HepG2 (cell line): ENCODE measurements around the gene FGGY. TPM values are rescaled to one million over a fixed set of nuclear protein-coding genes. Genes with fewer than 3 reads are reported as not detected.

ENCODE experiments used
- ATAC-seq: fragments of 200-7000 bp; cut with Tn5 transposase; 3 replicates; pipeline ENCODE4 v1.9.1; 2020; ENCODE audit warnings: mild to moderate bottlenecking, moderate library complexity
- BruUV-seq: library from RNA; stranded (reverse); fragments of 400-500 nt; replicated peaks from 2 replicates; lab custom pipeline; 2021; lab: Mats Ljungman, UMichigan
- CTCF ChIA-PET: fragments of 300-600 bp; formaldehyde crosslinking; extraction: SDS; loops from one replicate; lab custom pipeline; 2021; ENCODE audit warnings: low total read pairs, inconsistent platforms, low intra/inter-chr PET ratio; lab: Yijun Ruan, JAX
- POLR2A ChIA-PET: fragments of 350-600 bp; sonication (Branson Sonifier 250); formaldehyde crosslinking; loops from one replicate; lab custom pipeline; 2020; ENCODE audit warnings: antibody characterized with exemption, inconsistent platforms; lab: Yijun Ruan, JAX
- DNase-seq: peaks from one replicate; pipeline ENCODE4 v3.0.0-alpha.2; 2015; ENCODE audit warnings: low spot score
- FAIRE-seq: peaks from 3 replicates; lab custom pipeline; 2011; peaks lifted over from hg19 to GRCh38; lab: Jason Lieb, UNC
- H2AFZ ChIP-seq: one replicate; pipeline ENCODE4 v1.6.1; 2011; ENCODE audit warnings: low read length, inconsistent platforms
- H3K27ac ChIP-seq: fragments of 300-600 bp; 3 replicates; pipeline ENCODE4 v1.8.0; 2011; ENCODE audit warnings: mixed run types, mild to moderate bottlenecking, mixed read lengths, low read length, inconsistent platforms; ENCODE audit not compliant: insufficient read depth; ENCODE audit errors: extremely low read length
- H3K27me3 ChIP-seq, 2 experiments: fragments of 200-600 bp in 1 of 2; 2 replicates in 1 of 2; 3 replicates in 1 of 2; pipeline versions ENCODE4 v1.6.0 to v1.8.0; 2011; ENCODE audit warnings: low read length in 2 of 2, mild to moderate bottlenecking in 2 of 2, moderate library complexity in 2 of 2, inconsistent platforms in 1 of 2; ENCODE audit not compliant: insufficient read depth in 2 of 2, control insufficient read depth in 1 of 2
- H3K36me3 ChIP-seq, 2 experiments: fragments of 200-600 bp in 1 of 2; replicated peaks in 1 of 2; 2 replicates in 1 of 2; 3 replicates in 1 of 2; pipeline versions ENCODE4 v1.5.1 to v1.8.0; 2011; ENCODE audit warnings: low read length in 2 of 2, inconsistent platforms in 1 of 2; ENCODE audit not compliant: insufficient read depth in 2 of 2, control insufficient read depth in 1 of 2
- H3K4me1 ChIP-seq: 2 replicates; pipeline ENCODE4 v1.5.1; 2012; ENCODE audit warnings: low read length, inconsistent platforms; ENCODE audit not compliant: insufficient read depth
- H3K4me2 ChIP-seq: 2 replicates; pipeline ENCODE4 v1.6.0; 2011; ENCODE audit warnings: low read depth, low read length, inconsistent platforms
- H3K4me3 ChIP-seq, 3 experiments: fragments of 200-600 bp in 1 of 3; sonication (generic), shearing (Covaris generic) in 1 of 3; replicated peaks in 1 of 3; 2 replicates each; pipeline ENCODE4 v1.5.1; 2011 to 2016; ENCODE audit warnings: low read length in 3 of 3, inconsistent platforms in 2 of 3, low read depth in 2 of 3, mild to moderate bottlenecking in 2 of 3, control low read depth in 1 of 3, mixed read lengths in 1 of 3; ENCODE audit not compliant: insufficient read depth in 1 of 3
- H3K79me2 ChIP-seq: one replicate; pipeline ENCODE4 v1.6.1; 2011; ENCODE audit warnings: low read length, inconsistent platforms; ENCODE audit not compliant: insufficient read depth
- H3K9ac ChIP-seq: 2 replicates; pipeline ENCODE4 v1.6.0; 2011; ENCODE audit warnings: mild to moderate bottlenecking, low read depth, low read length, inconsistent platforms; ENCODE audit not compliant: insufficient read depth
- H3K9me3 ChIP-seq: 2 replicates; pipeline ENCODE4 v1.5.1; 2012; ENCODE audit warnings: mild to moderate bottlenecking, low read length
- H4K20me1 ChIP-seq: 2 replicates; pipeline ENCODE4 v1.6.0; 2011; ENCODE audit warnings: inconsistent platforms, mild to moderate bottlenecking, low read length, moderate library complexity; ENCODE audit not compliant: insufficient read depth
- AGO2 ChIP-seq: fragments of 200-400 bp; formaldehyde crosslinking; optimal IDR thresholded peaks from 2 replicates; pipeline ENCODE3; 2017; ENCODE audit warnings: mild to moderate bottlenecking, low read depth, low read length, moderate library complexity
- FOXM1 ChIP-seq: sonication (generic); formaldehyde crosslinking; IDR thresholded peaks from 2 replicates; pipeline ENCODE4 v1.5.0; 2020; ENCODE audit warnings: missing genetic modification reagents
- GABPB1 ChIP-seq: IDR thresholded peaks from 2 replicates; pipeline ENCODE4 v1.6.1; 2016; ENCODE audit warnings: mild to moderate bottlenecking, missing genetic modification reagents, moderate library complexity, missing compliant biosample characterization
- GLI4 ChIP-seq: sonication (generic); formaldehyde crosslinking; IDR thresholded peaks from 2 replicates; pipeline ENCODE4 v1.5.1; 2020; ENCODE audit warnings: missing genetic modification reagents, mild to moderate bottlenecking, moderate library complexity, borderline replicate concordance
- MLLT10 ChIP-seq: sonication (generic); formaldehyde crosslinking; IDR thresholded peaks from 2 replicates; pipeline ENCODE4 v1.4.0; 2020; ENCODE audit warnings: missing genetic modification reagents
- PHB2 ChIP-seq: fragments of 450-650 bp; IDR thresholded peaks from 2 replicates; pipeline ENCODE4 v1.6.1; 2018; ENCODE audit not compliant: partially characterized antibody
- PHF5A ChIP-seq: IDR thresholded peaks from one replicate; pipeline ENCODE4 v1.6.1; 2018; ENCODE audit warnings: low read depth, missing genetic modification reagents; ENCODE audit not compliant: unreplicated experiment
- PLRG1 ChIP-seq: fragments of 450-650 bp; conservative IDR thresholded peaks from 2 replicates; pipeline ENCODE4 v1.6.1; 2016
- RFXANK ChIP-seq: IDR thresholded peaks from 2 replicates; pipeline ENCODE4 v1.6.1; 2016
- RFXAP ChIP-seq: sonication (generic); formaldehyde crosslinking; IDR thresholded peaks from 2 replicates; pipeline ENCODE4 v1.4.0; 2020; ENCODE audit warnings: missing genetic modification reagents, borderline replicate concordance
- WGBS: methylation state at CpG from one replicate; pipeline ENCODE4 v1.1.6; 2017; ENCODE audit warnings: low lambda C conversion rate; 5-methylcytosine and 5-hydroxymethylcytosine counted together
- in situ Hi-C: cut with HindIII; loops from 2 replicates; pipeline ENCODE4 v1.10.0; 2017; ENCODE audit warnings: low pct_unique_long_range_greater_than_20kb; ENCODE audit not compliant: extremely low pct_ligation_motif_present
- intact Hi-C: fragments of 100-400 bp; cut with micrococcal nuclease; formaldehyde crosslinking; loops from one replicate; pipeline ENCODE4 v1.10.0; 2022; ENCODE audit not compliant: unreplicated experiment
- polyA plus RNA-seq, 8 experiments: library from polyadenylated mRNA; depleted of rRNA in 3 of 8; stranded (reverse) in 7 of 8; unstranded in 1 of 8; fragments of >200 nt; fragmentation: Illumina TruSeq in 4 of 8; extraction: Trizol in 4 of 8; gene quantifications; 2 replicates each; pipeline versions ENCODE4 v1.2.1 to v1.2.3, GENCODE V29; 2011 to 2016; ENCODE audit warnings: low read depth in 4 of 8, missing spikeins in 1 of 8, mixed read lengths in 1 of 8; ENCODE audit not compliant: insufficient read depth in 1 of 8
- total RNA-seq, 5 experiments: library from RNA; depleted of rRNA; stranded (reverse); fragments of >200 nt; fragmentation: Illumina TruSeq; extraction: Trizol; gene quantifications; 2 replicates each; pipeline ENCODE4 v1.2.3, GENCODE V29; 2016; ENCODE audit warnings: low read depth in 1 of 5
- TF ChIP-seq, protein P1 (sequence below): sonication (generic); formaldehyde crosslinking; IDR thresholded peaks from 2 replicates; pipeline ENCODE4 v1.4.0; 2020; ENCODE audit warnings: low read depth, mild to moderate bottlenecking, missing genetic modification reagents
- TF ChIP-seq, protein P2 (sequence below): sonication (generic); formaldehyde crosslinking; conservative IDR thresholded peaks from 2 replicates; pipeline ENCODE4 v1.4.0; 2020; ENCODE audit warnings: missing genetic modification reagents
- TF ChIP-seq, protein P3 (sequence below): sonication (generic); formaldehyde crosslinking; IDR thresholded peaks from 2 replicates; pipeline ENCODE4 v1.4.0; 2020; ENCODE audit warnings: missing genetic modification reagents, low read depth, mild to moderate bottlenecking, borderline replicate concordance

FGGY gene
- total and polyA plus RNA-seq, 2 of the 13 experiments (the other 11 are each of a cell fraction or from before 2014, with no cell fraction given): 15.7 to 27.5 TPM

DNA sequence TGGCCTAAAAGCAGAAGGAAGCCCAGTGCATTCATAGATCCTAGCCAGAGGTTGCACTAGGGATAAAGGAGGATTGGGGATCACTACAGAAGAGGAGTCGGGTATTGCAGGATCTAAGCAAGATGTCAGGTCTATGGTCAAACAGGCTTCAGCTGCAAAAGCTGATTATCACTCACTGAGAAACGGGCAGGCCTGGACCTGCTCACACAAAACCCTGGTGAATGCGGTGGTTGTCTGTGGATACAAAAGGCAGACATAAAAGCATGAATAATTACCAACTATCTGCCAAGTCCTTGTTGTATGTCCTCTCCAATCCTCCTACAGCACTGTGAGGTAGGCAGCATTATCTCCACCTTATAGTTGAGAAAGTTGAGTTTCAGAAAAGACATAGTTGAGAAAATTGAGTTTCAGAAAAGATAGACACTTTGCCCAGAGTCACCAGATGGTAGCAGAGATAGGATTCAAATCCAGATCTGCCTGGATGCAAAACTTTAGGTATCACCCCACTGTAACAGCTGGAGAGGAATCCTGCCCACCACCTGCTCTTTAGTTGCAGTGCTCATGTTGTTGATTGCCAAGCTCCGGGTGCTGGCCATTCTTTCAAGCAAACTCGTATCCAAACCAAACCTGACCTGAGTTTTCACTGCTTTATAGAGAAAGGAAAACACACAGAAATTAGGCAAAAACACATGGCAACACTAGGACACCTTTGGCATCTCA, 468.3 kb downstream of the FGGY start (continued):
- TF ChIP-seq, protein P1, sequence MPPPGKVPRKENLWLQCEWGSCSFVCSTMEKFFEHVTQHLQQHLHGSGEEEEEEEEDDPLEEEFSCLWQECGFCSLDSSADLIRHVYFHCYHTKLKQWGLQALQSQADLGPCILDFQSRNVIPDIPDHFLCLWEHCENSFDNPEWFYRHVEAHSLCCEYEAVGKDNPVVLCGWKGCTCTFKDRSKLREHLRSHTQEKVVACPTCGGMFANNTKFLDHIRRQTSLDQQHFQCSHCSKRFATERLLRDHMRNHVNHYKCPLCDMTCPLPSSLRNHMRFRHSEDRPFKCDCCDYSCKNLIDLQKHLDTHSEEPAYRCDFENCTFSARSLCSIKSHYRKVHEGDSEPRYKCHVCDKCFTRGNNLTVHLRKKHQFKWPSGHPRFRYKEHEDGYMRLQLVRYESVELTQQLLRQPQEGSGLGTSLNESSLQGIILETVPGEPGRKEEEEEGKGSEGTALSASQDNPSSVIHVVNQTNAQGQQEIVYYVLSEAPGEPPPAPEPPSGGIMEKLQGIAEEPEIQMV (CRISPR knock-in tag): no peak
- TF ChIP-seq, protein P2, sequence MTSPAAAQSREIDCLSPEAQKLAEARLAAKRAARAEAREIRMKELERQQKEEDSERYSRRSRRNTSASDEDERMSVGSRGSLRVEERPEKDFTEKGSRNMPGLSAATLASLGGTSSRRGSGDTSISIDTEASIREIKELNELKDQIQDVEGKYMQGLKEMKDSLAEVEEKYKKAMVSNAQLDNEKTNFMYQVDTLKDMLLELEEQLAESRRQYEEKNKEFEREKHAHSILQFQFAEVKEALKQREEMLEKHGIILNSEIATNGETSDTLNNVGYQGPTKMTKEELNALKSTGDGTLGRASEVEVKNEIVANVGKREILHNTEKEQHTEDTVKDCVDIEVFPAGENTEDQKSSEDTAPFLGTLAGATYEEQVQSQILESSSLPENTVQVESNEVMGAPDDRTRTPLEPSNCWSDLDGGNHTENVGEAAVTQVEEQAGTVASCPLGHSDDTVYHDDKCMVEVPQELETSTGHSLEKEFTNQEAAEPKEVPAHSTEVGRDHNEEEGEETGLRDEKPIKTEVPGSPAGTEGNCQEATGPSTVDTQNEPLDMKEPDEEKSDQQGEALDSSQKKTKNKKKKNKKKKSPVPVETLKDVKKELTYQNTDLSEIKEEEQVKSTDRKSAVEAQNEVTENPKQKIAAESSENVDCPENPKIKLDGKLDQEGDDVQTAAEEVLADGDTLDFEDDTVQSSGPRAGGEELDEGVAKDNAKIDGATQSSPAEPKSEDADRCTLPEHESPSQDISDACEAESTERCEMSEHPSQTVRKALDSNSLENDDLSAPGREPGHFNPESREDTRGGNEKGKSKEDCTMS (CRISPR knock-in tag): no peak
- no peak for TF ChIP-seq RFXAP (CRISPR knock-in tag)
- TF ChIP-seq RFXANK (CRISPR knock-in tag): no peak
- TF ChIP-seq, protein P3, sequence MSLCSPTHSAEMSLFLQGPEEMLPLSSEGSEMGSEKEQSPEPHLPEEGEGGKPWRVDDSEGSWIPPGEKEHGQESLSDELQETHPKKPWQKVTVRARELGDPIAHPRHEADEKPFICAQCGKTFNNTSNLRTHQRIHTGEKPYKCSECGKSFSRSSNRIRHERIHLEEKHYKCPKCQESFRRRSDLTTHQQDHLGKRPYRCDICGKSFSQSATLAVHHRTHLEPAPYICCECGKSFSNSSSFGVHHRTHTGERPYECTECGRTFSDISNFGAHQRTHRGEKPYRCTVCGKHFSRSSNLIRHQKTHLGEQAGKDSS (CRISPR knock-in tag): no peak
- TF ChIP-seq, all 625 proteins: peak for 0

DNA sequence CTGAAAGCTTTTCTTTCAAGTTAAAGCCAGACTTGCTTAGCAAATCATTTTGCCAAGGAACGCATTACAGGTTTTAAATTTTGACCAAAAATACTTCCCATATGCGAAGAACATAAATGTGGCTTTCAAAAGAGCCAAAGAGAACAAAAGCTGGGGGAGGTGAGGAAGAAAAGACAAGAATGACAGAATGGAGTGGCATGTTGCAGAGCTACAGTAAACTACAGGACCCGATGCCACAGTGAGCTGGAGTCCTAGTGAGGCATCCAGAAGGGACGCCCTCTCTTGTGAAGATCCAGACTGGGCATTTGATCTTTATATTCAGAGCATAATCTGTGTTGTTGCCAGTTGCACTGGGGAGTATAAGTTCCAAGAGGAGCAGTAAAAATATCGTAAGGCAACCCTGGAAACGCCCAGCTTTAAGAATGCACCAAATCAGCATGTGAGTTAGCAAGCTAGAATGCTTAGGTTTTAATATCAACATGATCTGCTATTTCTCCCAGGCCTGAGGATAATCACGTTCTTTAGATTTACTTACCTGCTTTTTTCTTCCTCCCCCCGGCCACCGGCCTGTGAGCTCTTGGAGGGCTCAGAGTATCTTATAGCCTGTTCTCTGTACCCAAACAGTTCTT, 469.4 kb downstream of the FGGY start:
- in situ Hi-C loops (no loop called here), intact Hi-C loops (no loop called here)
- 92% methylated on average over 9 of the region's 9 CpGs for WGBS
- H3K9ac ChIP-seq: no peak overlapping the region
- no peak overlapping the region for H3K4me2 ChIP-seq
- no peak overlapping the region for H3K27ac ChIP-seq
- H2AFZ ChIP-seq: no peak overlapping the region
- H3K4me3 ChIP-seq: no peak overlapping the region
- DNase-seq (no peak), FAIRE-seq (no peak), ATAC-seq (no peak)
- no peaks in the 10 kb centered on the region for H3K79me2 ChIP-seq
- no peaks in the 10 kb centered on the region; a peak in 1 of 5 replicates for H3K36me3 ChIP-seq
- BruUV-seq: no TSS peak
- ChIA-PET CTCF (no interaction called here), POLR2A (no interaction called here)
- H4K20me1 ChIP-seq: no peaks in the 10 kb centered on the region
- H3K27me3 ChIP-seq: no peaks in the 10 kb centered on the region
- peaks cover 11% of the 10 kb centered on the region for H3K4me1 ChIP-seq
- no peaks in the 10 kb centered on the region for H3K9me3 ChIP-seq
- no peak for TF ChIP-seq FOXM1 (CRISPR knock-in tag)
- no peak for TF ChIP-seq PHB2
- no peak for TF ChIP-seq GABPB1
- no peak for TF ChIP-seq GLI4 (CRISPR knock-in tag)
- TF ChIP-seq MLLT10 (CRISPR knock-in tag): no peak
- no peak for TF ChIP-seq PLRG1
- TF ChIP-seq PHF5A (CRISPR knock-in tag): no peak
- TF ChIP-seq AGO2: no peak
